ENCODE results near the gene ZNF496. TPM values are rescaled to one million over a fixed set of nuclear protein-coding genes. Genes with fewer than 3 reads are reported as not detected.
"Not testable (repeated sequence)": the region's sequence is repeated elsewhere in the genome, so short reads cannot be mapped to it uniquely, and the experiment has no call there.

ZNF496 gene
- total and polyA plus RNA-seq, 2 of the 13 experiments (the other 11 are each of a cell fraction or from before 2014, with no cell fraction given) = 14.8 to 18.6 TPM

DNA sequence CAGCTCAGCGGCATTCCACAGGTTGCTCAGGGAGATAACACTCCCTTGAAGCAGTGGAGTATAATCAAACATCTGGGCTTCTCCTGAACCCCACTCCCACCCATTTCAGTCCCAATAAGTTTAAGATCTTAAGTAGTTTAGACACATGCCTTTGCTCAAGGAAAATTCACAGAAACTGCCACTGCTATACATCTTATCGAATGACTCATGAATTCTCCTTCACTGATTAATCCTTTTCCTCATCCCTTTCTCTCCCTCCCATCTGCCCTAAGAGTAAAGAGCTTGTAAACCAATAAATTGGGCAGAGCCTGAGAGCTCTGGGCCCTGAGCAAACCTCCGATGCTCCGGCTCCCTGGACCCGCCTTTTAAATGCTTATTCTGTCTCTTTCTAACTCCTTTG lies 65.6 kb downstream of the ZNF496 start:
- POLR2A ChIA-PET = no interaction called here
- no peaks in the 10 kb centered on the region for H3K27me3 ChIP-seq (ENCODE audit: control insufficient read depth in 1 of 2, insufficient read depth in 2 of 2, low read length in 2 of 2)
- no peak for FAIRE-seq
- in situ Hi-C loops (cut with HindIII; ENCODE audit: extremely low pct_ligation_motif_present, low pct_unique_long_range_greater_than_20kb) (no loop called here), intact Hi-C loops (cut with micrococcal nuclease; ENCODE audit: unreplicated experiment) (no loop called here)
- H3K9ac ChIP-seq (ENCODE audit: insufficient read depth, low read depth, low read length) = no peak overlapping the region
- ATAC-seq = no peak
- no peak overlapping the region for H3K4me3 ChIP-seq (replicated peaks in 1 of 3; ENCODE audit: insufficient read depth in 1 of 3, low read depth in 2 of 3, low read length in 3 of 3)
- H3K36me3 ChIP-seq (replicated peaks in 1 of 2; ENCODE audit: control insufficient read depth in 1 of 2, insufficient read depth in 2 of 2, low read length in 2 of 2) = no peaks in the 10 kb centered on the region
- H4K20me1 ChIP-seq (ENCODE audit: insufficient read depth, low read length) = no peaks in the 10 kb centered on the region
- 32% methylated on average over 5 of the region's 5 CpGs for WGBS (ENCODE audit: low lambda C conversion rate)
- CTCF ChIA-PET (ENCODE audit: low intra/inter-chr PET ratio, low total read pairs) = no interaction called here
- H3K4me1 ChIP-seq (ENCODE audit: insufficient read depth, low read length) = peaks cover 14% of the 10 kb centered on the region
- H3K79me2 ChIP-seq (ENCODE audit: insufficient read depth, low read length) = no peaks in the 10 kb centered on the region
- H3K27ac ChIP-seq (ENCODE audit: extremely low read length, insufficient read depth, low read length) = no peak overlapping the region
- no peak for DNase-seq (ENCODE audit: low spot score)
- TF ChIP-seq ZNF552 (CRISPR knock-in tag; IDR thresholded peaks at IDR 0.05; ENCODE audit: borderline replicate concordance) (no peak), NFE2L1 (CRISPR knock-in tag; IDR thresholded peaks at IDR 0.05; ENCODE audit: borderline replicate concordance) (no peak), ZNF34 (CRISPR knock-in tag; IDR thresholded peaks at IDR 0.05; ENCODE audit: borderline replicate concordance) (no peak), ZNF274 (CRISPR knock-in tag; IDR thresholded peaks at IDR 0.05) (no peak), ONECUT2 (CRISPR knock-in tag; IDR thresholded peaks at IDR 0.05) (no peak), ZNF431 (CRISPR knock-in tag; IDR thresholded peaks at IDR 0.05; ENCODE audit: borderline replicate concordance, low read depth) (no peak), PHB2 (IDR thresholded peaks at IDR 0.05; ENCODE audit: partially characterized antibody) (no peak), HMG20A (CRISPR knock-in tag; IDR thresholded peaks at IDR 0.05; ENCODE audit: borderline replicate concordance) (no peak), CHD2 (IDR thresholded peaks at IDR 0.05; ENCODE audit: low read depth, low read length) (no peak), ZNF326 (CRISPR knock-in tag; IDR thresholded peaks at IDR 0.05; ENCODE audit: borderline replicate concordance) (no peak)
- no TSS peak for BruUV-seq (replicated peaks)
- H3K9me3 ChIP-seq (ENCODE audit: low read length) = peaks cover 7% of the 10 kb centered on the region
- no peak overlapping the region for H3K4me2 ChIP-seq (ENCODE audit: low read depth, low read length)
- H2AFZ ChIP-seq (ENCODE audit: low read length) = no peak overlapping the region

DNA sequence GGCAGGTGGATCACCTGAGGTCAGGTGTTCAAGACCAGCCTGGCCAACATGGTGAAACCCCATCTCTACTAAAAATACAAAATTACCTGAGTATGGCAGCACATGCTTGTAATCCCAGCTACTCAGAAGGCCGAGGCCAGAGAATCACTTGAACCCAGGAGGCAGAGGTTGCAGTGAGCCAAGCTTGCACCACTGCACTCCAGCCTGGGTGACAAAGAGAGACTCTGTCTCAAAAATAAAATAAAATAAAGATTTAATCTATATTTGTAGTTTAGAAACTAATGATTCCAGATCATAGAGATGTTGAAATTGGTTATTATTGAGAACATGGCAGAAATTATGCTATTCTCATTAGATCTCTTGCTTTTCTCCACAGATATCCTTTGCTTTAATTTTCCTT lies 75.9 kb downstream of the ZNF496 start, which contains the start of gene VN1R5:
VN1R5 (plus strand) TSS at position 301 of the 400 bp plus-strand sequence.
- H3K36me3 ChIP-seq (replicated peaks in 1 of 2; ENCODE audit: control insufficient read depth in 1 of 2, insufficient read depth in 2 of 2, low read length in 2 of 2); CTCF ChIA-PET (ENCODE audit: low intra/inter-chr PET ratio, low total read pairs); H3K4me2 ChIP-seq (ENCODE audit: low read depth, low read length); H3K79me2 ChIP-seq (ENCODE audit: insufficient read depth, low read length); FAIRE-seq; H3K27me3 ChIP-seq (ENCODE audit: control insufficient read depth in 1 of 2, insufficient read depth in 2 of 2, low read length in 2 of 2); ATAC-seq; DNase-seq (ENCODE audit: low spot score); H3K27ac ChIP-seq (ENCODE audit: extremely low read length, insufficient read depth, low read length); POLR2A ChIA-PET; H3K4me3 ChIP-seq (replicated peaks in 1 of 3; ENCODE audit: insufficient read depth in 1 of 3, low read depth in 2 of 3, low read length in 3 of 3); H4K20me1 ChIP-seq (ENCODE audit: insufficient read depth, low read length); H3K4me1 ChIP-seq (ENCODE audit: insufficient read depth, low read length); intact Hi-C loops (cut with micrococcal nuclease; ENCODE audit: unreplicated experiment); H3K9ac ChIP-seq (ENCODE audit: insufficient read depth, low read depth, low read length); H3K9me3 ChIP-seq (ENCODE audit: low read length); BruUV-seq (replicated peaks); in situ Hi-C loops (cut with HindIII; ENCODE audit: extremely low pct_ligation_motif_present, low pct_unique_long_range_greater_than_20kb); H2AFZ ChIP-seq (ENCODE audit: low read length): not testable (repeated sequence)
- WGBS (ENCODE audit: low lambda C conversion rate) = 24% methylated on average over 1 of the region's 1 CpG
